Endothelial cell of umbilical vein (primary cell): ENCODE measurements around the gene SLC8A1. TPM values are rescaled to one million over a fixed set of nuclear protein-coding genes. Genes with fewer than 3 reads are reported as not detected.

Experiments
- BruUV-seq: library from RNA; stranded (reverse); fragments of 400-500 nt; replicated peaks from 2 replicates; lab custom pipeline; 2021; lab: Mats Ljungman, UMichigan
- CTCF ChIA-PET: fragments of 300-600, 350-600 bp; sonication (Branson Sonifier 250); formaldehyde crosslinking; loops from one replicate; lab custom pipeline; 2021; ENCODE audit warnings: antibody characterized with exemption, inconsistent platforms; lab: Charles Lee
- POLR2A ChIA-PET: fragments of 300-600, 350-600 bp; sonication (Branson Sonifier 250); formaldehyde crosslinking; loops from one replicate; lab custom pipeline; 2021; ENCODE audit warnings: antibody characterized with exemption, inconsistent platforms; lab: Charles Lee
- DNase-seq: peaks from one replicate; pipeline ENCODE4 v3.0.0-alpha.2; 2011; ENCODE audit warnings: low read depth, low spot score
- FAIRE-seq: peaks from 2 replicates; lab custom pipeline; 2011; peaks lifted over from hg19 to GRCh38; lab: Jason Lieb, UNC
- H2AFZ ChIP-seq: 2 replicates; pipeline ENCODE4 v1.6.0; 2012; ENCODE audit warnings: low read depth, low read length, control low read depth, inconsistent platforms
- H3K27ac ChIP-seq: 2 replicates; pipeline ENCODE4 v1.5.1; 2011; ENCODE audit warnings: low read depth, mild to moderate bottlenecking, control low read depth, low read length, moderate library complexity; ENCODE audit not compliant: insufficient read depth
- H3K27me3 ChIP-seq, 2 experiments: 2 replicates each; pipeline versions ENCODE4 v1.6.0 to v1.6.1; 2011; ENCODE audit warnings: low read length in 2 of 2, mixed read lengths in 1 of 2; ENCODE audit not compliant: control insufficient read depth in 2 of 2, insufficient read depth in 2 of 2
- H3K36me3 ChIP-seq, 2 experiments: 2 replicates in 1 of 2; 3 replicates in 1 of 2; pipeline ENCODE4 v1.5.1; 2011; ENCODE audit warnings: low read length in 2 of 2, mild to moderate bottlenecking in 1 of 2, moderate library complexity in 1 of 2; ENCODE audit not compliant: control insufficient read depth in 2 of 2, insufficient read depth in 2 of 2; ENCODE audit errors: extremely low read depth in 1 of 2
- H3K4me1 ChIP-seq: 3 replicates; pipeline ENCODE4 v1.5.1; 2011; ENCODE audit warnings: mild to moderate bottlenecking, low read length; ENCODE audit not compliant: control insufficient read depth, insufficient read depth; ENCODE audit errors: extremely low read depth
- H3K4me2 ChIP-seq: 2 replicates; pipeline ENCODE4 v1.6.1; 2011; ENCODE audit warnings: low read length, control low read depth, mixed read lengths; ENCODE audit not compliant: insufficient read depth
- H3K4me3 ChIP-seq, 3 experiments: fragments of 200-600 bp in 1 of 3; sonication (generic), shearing (Covaris generic) in 1 of 3; replicated peaks in 1 of 3; 2 replicates each; pipeline ENCODE4 v1.5.1; 2011 to 2016; ENCODE audit warnings: control low read depth in 3 of 3, low read length in 3 of 3, mild to moderate bottlenecking in 2 of 3, inconsistent platforms in 1 of 3, low read depth in 1 of 3, moderate library complexity in 1 of 3; ENCODE audit not compliant: insufficient read depth in 1 of 3
- H3K79me2 ChIP-seq: 2 replicates; pipeline ENCODE4 v1.6.0; 2012; ENCODE audit warnings: low read length, inconsistent platforms; ENCODE audit not compliant: control insufficient read depth, insufficient read depth
- H3K9ac ChIP-seq: replicated peaks from 2 replicates; pipeline ENCODE3; 2011; ENCODE audit warnings: low read length, control low read depth; ENCODE audit not compliant: insufficient read depth; ENCODE audit errors: extremely low read depth
- H3K9me1 ChIP-seq: replicated peaks from 3 replicates; pipeline ENCODE4 v1.6.0; 2011; ENCODE audit warnings: mild to moderate bottlenecking, low read length; ENCODE audit not compliant: control insufficient read depth, insufficient read depth; ENCODE audit errors: extremely low read depth
- H3K9me3 ChIP-seq: replicated peaks from 2 replicates; pipeline ENCODE4 v1.5.1; 2012; ENCODE audit warnings: low read length, inconsistent platforms; ENCODE audit not compliant: control insufficient read depth, insufficient read depth
- H4K20me1 ChIP-seq: replicated peaks from 2 replicates; pipeline ENCODE3; 2011; ENCODE audit warnings: mild to moderate bottlenecking, low read length; ENCODE audit not compliant: control insufficient read depth, insufficient read depth; ENCODE audit errors: extremely low read depth
- EZH2 ChIP-seq: IDR thresholded peaks from 2 replicates; pipeline ENCODE4 v1.6.1; 2012; ENCODE audit warnings: borderline replicate concordance, low read depth, mild to moderate bottlenecking, moderate library complexity, low read length, inconsistent platforms; ENCODE audit not compliant: severe bottlenecking
- FOS ChIP-seq: IDR thresholded peaks from 2 replicates; pipeline ENCODE4 v1.6.1; 2011; ENCODE audit warnings: mild to moderate bottlenecking, low read length, moderate library complexity, borderline replicate concordance; ENCODE audit not compliant: insufficient read depth
- GATA2 ChIP-seq: IDR thresholded peaks from 2 replicates; pipeline ENCODE4 v1.7.0; 2011; ENCODE audit warnings: low read depth, mild to moderate bottlenecking, moderate library complexity, mixed read lengths, low read length; ENCODE audit not compliant: insufficient read length, insufficient read depth
- JUN ChIP-seq: IDR thresholded peaks from 2 replicates; pipeline ENCODE4 v1.6.1; 2011; ENCODE audit warnings: borderline replicate concordance, low read depth; ENCODE audit not compliant: insufficient read length, insufficient read depth
- MAX ChIP-seq: IDR thresholded peaks from 2 replicates; pipeline ENCODE4 v1.6.1; 2011; ENCODE audit not compliant: insufficient read depth, insufficient read length
- MYC ChIP-seq: IDR thresholded peaks from one replicate; pipeline ENCODE4 v1.6.1; 2011; ENCODE audit warnings: mild to moderate bottlenecking, low read depth, low read length
- POLR2A ChIP-seq: IDR thresholded peaks from 2 replicates; pipeline ENCODE4 v1.6.1; 2012; ENCODE audit warnings: low read depth, mild to moderate bottlenecking, control low read depth, low read length
- POLR2AphosphoS5 ChIP-seq: IDR thresholded peaks from 2 replicates; pipeline ENCODE4 v1.6.1; 2012; ENCODE audit warnings: low read depth, mild to moderate bottlenecking, control low read depth, low read length, moderate library complexity; ENCODE audit not compliant: insufficient read depth
- dilution Hi-C: fragments of 300-500 bp; cut with MboI; formaldehyde crosslinking; loops from one replicate; pipeline ENCODE4 v1.15.0; 2019; ENCODE audit warnings: low sequenced_read_pairs; ENCODE audit not compliant: extremely low pct_ligation_motif_present
- intact Hi-C: fragments of 100-400 bp; cut with micrococcal nuclease; formaldehyde crosslinking; loops from one replicate; pipeline ENCODE4 v1.10.0; 2022
- polyA plus RNA-seq, 4 experiments: library from polyadenylated mRNA; depleted of rRNA in 3 of 4; stranded (reverse) in 3 of 4; unstranded in 1 of 4; fragments of >200 nt; gene quantifications; 2 replicates each; pipeline versions ENCODE4 v1.2.1 to v1.2.3, GENCODE V29; 2011 to 2012; ENCODE audit warnings: missing spikeins in 1 of 4
- total RNA-seq: library from RNA; stranded (reverse); gene quantifications from 2 replicates; pipeline ENCODE4 v1.2.3, GENCODE V29; 2021
- TF ChIP-seq, protein P1 (sequence below), 2 donors: IDR thresholded peaks; 1 replicate in 1 of 2; 2 replicates in 1 of 2; pipeline ENCODE4 v1.5.1; 2011; ENCODE audit warnings: low read length in 2 of 2, mild to moderate bottlenecking in 2 of 2, moderate library complexity in 2 of 2, control low read depth in 1 of 2, inconsistent platforms in 1 of 2, low read depth in 1 of 2; ENCODE audit not compliant: insufficient read depth in 1 of 2; ENCODE audit errors: extremely low read depth in 1 of 2

Gene SLC8A1
- total and polyA plus RNA-seq, 2 donors (not counting 3 experiments of a cell fraction or from before 2014, with no cell fraction given): 0.19 to 1.8 TPM

DNA sequence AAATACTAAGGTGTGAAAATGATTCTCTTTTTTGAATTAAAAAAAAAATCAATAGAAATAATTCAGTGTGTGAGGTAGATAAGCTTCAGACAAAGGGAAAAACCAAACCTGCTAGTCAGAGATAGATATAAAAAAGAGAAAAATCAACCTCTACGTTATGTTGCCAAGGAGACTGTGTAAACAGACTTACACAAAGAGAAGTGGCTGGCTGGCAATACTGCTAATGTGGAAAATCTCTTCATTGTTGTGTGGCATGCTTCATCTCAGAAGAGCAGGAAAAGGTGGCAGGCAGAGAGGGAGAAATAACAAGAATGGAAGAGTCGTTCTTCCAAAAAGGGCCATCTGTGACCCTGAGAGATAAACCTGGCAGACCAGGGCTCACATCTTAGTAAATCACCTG is 200.8 kb downstream of the SLC8A1 start:
- Histone ChIP-seq H3K9ac (no peak overlapping the region), H3K4me2 (no peak overlapping the region), H3K9me1 (no peaks in the 10 kb centered on the region), H3K79me2 (no peaks in the 10 kb centered on the region), H2AFZ (no peak overlapping the region), H3K36me3 (no peaks in the 10 kb centered on the region), H3K27ac (no peak overlapping the region), H4K20me1 (no peaks in the 10 kb centered on the region), H3K9me3 (no peaks in the 10 kb centered on the region), H3K27me3 (no peaks in the 10 kb centered on the region), H3K4me1 (no peaks in the 10 kb centered on the region), H3K4me3 (no peak overlapping the region)
- intact Hi-C loops (no loop called here), dilution Hi-C loops (no loop called here)
- no peak for FAIRE-seq
- BruUV-seq: no TSS peak
- TF ChIP-seq POLR2AphosphoS5: no peak
- TF ChIP-seq, protein P1, sequence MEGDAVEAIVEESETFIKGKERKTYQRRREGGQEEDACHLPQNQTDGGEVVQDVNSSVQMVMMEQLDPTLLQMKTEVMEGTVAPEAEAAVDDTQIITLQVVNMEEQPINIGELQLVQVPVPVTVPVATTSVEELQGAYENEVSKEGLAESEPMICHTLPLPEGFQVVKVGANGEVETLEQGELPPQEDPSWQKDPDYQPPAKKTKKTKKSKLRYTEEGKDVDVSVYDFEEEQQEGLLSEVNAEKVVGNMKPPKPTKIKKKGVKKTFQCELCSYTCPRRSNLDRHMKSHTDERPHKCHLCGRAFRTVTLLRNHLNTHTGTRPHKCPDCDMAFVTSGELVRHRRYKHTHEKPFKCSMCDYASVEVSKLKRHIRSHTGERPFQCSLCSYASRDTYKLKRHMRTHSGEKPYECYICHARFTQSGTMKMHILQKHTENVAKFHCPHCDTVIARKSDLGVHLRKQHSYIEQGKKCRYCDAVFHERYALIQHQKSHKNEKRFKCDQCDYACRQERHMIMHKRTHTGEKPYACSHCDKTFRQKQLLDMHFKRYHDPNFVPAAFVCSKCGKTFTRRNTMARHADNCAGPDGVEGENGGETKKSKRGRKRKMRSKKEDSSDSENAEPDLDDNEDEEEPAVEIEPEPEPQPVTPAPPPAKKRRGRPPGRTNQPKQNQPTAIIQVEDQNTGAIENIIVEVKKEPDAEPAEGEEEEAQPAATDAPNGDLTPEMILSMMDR (IDR thresholded peaks at IDR 0.05; ENCODE audit: extremely low read depth in 1 of 2, insufficient read depth in 1 of 2, low read depth in 1 of 2, low read length in 2 of 2): no peak
- no peak for TF ChIP-seq JUN
- no peak for TF ChIP-seq GATA2
- no peak for TF ChIP-seq POLR2A
- TF ChIP-seq MYC: no peak
- TF ChIP-seq EZH2: no peak
- no peak for TF ChIP-seq FOS
- TF ChIP-seq MAX: no peak
- ChIA-PET POLR2A (no interaction called here), CTCF (interaction anchor here (0.8 kb wide), 1 partner anchor 707 kb away, joined by 3 read pairs; no protein-coding TSS in a partner anchor)
- DNase-seq: peak; percentile 55
